Fibroblast of skin of abdomen (primary cell): ENCODE data around the gene ABHD17C. TPM values are rescaled to one million over a fixed set of nuclear protein-coding genes. Genes with fewer than 3 reads are reported as not detected.
"Not testable (repeated sequence)": the region's sequence is repeated elsewhere in the genome, so short reads cannot be mapped to it uniquely, and the experiment has no call there.

Experiments
- DNase-seq: peaks from one replicate; pipeline ENCODE4 v3.0.0-alpha.2; 2013
- polyA plus RNA-seq, 2 experiments: library from polyadenylated mRNA; unstranded; fragments of 120-200 nt; gene quantifications; one replicate each; pipeline ENCODE4 v1.2.1, GENCODE V29; 2013; ENCODE audit not compliant: insufficient read length in 2 of 2

ABHD17C gene
- polyA plus RNA-seq (2013, experiment 1 of 2; ENCODE audit: insufficient read length) = 13.1 TPM
- polyA plus RNA-seq (2013, experiment 2 of 2; ENCODE audit: insufficient read length) = 13.3 TPM

DNA sequence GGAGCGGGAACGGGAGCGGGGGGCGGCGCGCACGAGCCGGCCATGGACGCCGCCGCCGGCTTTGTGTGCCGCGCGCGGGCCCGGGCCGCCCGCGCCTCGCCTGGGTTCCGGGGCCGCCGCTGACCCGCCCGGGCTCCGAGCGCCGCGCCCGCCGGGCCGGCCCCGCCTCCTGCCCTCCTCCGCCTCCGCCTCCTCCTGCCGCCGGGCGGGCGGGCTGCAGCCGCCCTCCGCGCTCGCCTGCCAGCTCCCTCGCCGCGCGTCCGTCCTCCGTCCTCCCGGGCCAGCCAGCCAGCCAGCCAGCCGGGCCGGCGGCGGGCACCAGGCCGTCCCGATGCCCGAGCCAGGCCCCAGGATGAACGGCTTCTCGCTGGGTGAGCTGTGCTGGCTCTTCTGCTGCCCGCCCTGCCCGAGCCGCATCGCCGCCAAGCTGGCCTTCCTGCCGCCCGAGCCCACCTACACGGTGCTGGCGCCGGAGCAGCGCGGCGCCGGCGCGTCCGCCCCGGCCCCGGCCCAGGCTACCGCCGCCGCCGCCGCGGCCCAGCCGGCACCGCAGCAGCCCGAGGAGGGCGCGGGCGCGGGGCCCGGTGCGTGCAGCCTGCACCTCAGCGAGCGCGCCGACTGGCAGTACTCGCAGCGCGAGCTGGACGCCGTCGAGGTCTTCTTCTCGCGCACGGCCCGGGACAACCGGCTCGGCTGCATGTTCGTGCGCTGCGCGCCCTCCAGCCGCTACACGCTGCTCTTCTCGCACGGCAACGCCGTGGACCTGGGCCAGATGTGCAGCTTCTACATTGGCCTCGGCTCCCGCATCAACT, at the start of gene ABHD17C:
TSS of gene ABHD17C (plus strand) at position 212 of the 812 bp plus-strand sequence. CDS start at position 332, 120 bp downstream.
- DNase-seq = peak; percentile 63

DNA sequence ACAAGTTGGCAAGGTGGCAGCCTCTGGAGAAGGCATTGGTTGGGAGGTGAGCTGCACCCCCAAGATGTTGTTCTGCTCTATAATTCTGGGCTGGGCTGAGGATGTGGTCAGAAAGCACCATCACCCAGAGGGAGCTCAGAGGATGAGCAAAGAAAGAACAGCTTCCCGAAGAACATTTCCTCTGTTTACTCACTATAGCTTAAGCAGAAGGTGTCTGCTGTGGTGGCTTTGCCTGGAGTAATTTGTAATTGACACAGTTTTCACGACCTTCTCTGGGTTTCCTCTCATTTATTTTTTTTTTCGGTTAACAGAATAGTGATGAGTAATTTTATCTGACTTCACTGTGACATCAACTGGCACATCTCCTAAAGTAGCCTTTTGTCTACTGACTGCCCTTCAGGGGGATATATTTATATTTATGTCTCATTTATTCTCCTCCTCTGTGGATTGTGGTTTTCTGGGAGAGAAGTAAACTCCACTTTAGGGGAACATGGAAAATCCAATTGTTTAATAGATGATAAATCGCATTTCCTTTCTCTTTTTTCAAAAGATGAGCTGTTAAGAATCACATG, 49.5 kb upstream of the ABHD17C start:
- DNase-seq = no peak

DNA sequence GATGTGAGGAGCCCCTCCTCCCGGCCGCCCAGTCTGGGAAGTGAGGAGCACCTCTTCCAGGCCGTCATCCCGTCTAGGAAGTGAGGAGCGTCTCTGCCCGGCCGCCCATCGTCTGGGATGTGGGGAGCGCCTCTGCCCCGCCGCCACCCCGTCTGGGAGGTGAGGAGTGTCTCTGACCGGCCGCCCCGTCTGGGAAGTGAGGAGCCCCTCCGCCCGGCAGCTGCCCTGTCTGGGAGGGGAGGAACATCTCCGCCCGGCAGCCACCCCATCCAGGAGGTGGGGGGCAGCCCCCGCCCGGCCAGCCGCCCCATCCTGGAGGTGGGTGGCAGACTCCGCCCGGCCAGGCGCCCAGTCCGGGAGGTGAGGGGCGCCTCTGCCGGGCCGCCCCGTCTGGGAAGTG, 47.7 kb upstream of the ABHD17C start:
- not testable (repeated sequence) for DNase-seq

DNA sequence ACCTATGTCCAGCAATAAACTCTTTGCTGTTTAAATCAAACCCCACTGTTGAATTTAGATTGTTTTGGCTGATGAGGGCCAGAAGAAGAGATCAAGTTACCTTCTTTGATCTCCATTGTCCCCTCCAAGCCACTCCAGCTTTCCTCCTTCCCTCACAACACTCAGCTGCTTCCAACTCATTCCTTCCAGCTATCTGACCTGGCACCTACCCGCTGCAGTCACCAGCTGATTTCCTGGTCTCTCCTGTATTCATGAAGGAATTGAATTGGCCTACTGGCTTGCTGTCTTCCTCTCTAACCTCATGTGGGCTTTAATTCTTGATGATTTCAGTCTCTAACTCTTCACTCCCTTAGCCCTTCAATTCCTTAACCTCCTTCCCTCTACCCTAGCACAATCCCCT, 40.8 kb upstream of the ABHD17C start:
- DNase-seq = no peak

DNA sequence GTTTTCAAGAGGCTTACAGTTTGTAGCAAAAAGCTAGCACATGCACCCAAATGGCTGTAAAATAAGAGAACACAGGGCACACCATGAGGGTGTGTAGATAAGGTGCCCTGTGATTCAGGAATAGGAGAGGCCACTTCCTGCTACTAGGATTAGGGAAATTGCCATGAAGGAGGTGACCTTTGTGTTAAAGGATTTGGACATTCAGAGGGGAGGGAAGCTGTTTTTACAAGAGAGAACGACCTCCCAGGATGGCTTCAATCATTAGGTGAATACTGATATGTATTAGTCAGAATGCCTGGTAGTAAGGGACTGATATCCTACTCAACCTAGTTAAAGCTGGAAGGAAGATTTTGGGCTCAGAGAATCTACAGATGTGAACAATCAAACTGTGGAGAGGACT, 35.7 kb upstream of the ABHD17C start:
- DNase-seq = peak; percentile 47

DNA sequence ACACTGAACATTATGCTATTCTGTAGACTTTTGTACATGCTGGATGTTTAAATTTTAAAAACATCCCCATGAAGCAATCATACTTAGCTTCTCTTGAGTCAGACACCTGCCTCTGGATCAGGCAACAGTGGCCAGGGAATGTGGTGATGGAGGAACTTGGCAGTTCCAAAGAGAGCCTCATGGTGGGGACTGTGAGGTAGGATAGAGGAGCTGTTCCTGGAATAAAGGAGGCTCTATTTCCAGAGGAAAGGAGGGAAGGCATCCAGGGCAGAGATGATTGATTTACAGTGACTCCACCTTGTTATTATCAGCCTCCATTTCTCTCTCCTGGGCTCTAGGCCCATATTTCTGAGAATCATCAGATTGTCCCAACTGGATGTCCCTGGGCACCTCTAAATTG, 35.0 kb upstream of the ABHD17C start:
- DNase-seq = peak; percentile 63

DNA sequence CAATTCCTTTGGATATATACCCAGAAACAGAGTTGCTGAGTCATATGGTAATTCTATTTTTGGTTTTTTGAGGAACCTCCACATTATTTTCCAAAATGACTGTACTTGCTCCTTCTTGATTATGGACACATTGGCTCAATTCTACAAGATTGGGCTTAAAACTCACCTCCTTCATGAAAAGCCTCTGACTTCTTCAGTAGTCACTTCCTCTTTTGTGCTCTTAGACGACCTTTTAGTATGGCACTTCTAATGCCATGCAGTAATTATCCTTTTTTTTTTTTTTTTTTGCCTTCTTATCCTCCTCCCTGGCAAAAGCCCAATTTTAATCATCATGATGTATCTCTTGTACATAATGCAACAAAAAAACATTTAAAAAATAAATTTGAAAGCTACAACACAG, 33.0 kb upstream of the ABHD17C start:
- no peak for DNase-seq

DNA sequence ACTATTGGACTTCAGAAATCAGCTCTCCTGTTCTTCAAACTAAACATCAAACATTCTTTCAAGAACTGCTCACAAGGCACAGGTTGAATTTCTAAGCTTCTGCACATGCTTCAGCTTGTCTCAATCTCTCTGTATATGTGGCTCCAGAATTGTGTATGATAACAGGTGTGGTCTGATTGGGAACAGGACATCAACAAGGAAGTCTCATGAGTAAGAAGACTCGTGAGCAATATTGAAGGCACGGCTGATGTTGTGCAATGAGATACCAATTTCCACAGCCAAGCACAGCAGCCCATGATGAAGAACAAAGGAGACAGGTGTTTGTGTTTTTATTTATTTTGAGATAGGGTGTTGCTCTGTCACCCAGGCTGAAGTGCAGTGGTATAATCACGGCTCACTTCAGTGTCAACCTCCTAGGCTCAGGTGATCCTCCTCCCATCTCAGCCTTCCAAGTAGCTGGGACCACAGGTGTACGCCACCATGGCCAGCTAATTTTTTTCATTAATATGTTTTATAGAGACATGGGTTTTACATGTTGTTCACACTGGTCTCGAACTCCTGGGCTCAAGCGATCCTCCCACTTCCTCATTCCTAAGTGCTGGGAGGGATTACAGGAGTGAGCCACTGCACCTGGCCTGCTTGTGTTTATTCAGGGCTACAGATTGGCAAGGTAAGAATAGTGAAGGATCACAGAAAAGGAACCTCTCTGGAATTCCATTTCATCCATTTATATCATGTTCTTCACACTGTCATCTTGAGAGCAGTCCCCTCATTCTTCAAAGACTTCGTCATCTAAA, 32.2 kb upstream of the ABHD17C start:
- DNase-seq = no peak

DNA sequence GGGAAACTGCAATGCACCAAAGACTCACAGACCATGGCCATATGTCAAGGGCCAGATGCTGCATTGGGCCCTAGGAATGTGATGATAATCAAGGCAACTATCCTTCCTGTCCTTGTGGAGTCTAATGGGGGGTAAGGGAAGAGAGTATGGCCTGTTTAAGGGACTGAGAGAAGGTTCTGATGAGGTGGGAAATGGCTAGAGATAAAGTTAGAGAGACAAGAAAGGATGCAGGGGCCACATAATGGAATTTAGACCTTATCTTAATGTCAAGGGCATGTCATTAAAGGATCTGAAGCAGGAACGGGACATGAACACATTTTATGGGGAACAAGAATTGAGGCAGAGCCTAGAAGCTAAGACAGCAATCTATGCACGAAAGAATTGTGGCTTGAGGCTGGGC, 30.0 kb upstream of the ABHD17C start:
- DNase-seq = no peak

DNA sequence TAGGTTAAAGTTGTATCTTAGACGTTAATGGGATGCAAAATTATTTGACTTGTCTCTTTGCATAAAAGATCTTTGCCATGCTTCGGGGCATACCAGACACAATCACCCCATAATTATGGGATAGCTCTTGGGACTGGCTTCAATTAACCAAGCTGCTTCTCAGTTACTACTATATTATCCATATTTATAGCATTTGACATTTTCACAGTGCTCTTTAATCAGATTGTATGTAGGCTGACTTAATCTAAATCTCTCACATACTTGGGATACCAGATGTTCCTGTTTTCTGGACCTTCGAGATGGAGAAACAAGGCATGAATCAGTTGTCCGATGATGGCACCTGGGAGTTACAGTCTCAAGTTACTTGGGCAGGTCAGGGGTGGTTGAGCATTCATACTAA, 27.2 kb upstream of the ABHD17C start:
- peak; percentile 43 for DNase-seq

DNA sequence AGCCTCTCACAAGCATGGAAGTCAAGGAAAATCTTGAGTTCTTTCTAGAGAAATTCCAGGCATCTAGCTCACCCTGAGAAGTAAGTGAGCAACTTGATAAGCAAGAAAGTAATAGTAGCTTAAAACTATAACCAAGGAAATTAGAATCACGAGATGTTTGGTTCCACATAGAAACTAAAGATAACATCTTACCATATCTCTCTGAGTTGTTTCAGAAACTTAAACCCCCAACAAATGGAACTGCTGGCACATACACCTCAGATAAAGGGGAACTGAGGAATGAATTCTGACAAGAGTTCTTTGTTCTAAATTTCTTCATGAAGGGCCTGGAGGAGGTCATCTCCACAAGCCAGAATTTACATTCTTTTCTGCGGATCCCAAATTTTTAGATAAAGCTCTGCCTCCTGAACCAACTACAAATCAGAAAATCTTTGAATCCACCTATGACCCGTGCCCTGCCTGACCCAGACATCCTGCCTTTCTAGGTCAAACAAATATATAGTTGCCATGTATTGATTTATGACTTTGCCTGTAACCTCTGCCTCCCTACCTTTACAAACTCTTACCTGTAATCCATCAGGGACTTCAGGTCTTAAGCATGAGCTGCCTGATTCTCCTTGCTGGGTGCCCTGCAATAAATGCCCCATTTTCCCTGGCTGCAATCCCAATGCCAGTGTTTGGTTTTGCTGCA, 26.4 kb upstream of the ABHD17C start:
- DNase-seq = no peak

DNA sequence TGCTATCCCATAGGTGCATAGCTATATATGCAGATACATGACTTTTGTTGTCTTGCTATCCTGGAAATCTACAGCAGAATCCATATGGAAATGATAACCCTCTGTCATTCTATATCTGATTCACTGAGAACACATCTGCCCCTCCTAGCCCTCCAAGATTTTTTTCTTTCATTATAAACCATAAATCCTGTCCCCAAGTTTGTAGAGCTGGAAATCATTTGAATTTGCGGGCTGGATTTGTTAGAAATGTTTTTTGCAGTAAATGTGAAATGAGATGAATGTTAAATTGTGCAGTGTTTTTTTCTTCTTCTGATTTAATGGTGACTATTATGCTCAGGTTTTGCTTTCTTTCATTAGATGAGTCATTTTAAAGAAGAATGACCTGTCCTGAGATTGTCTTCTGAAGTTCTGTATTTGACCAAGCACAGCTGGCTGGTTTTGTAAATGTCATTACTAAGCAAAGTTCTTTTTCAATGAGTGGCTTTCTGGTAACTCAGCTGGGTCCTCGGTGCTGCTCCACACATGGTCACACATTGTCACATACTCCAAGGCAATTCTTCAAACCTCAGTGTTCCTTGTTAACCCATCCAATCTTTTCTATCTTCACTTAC, 25.3 kb upstream of the ABHD17C start:
- peak; percentile 89 for DNase-seq

DNA sequence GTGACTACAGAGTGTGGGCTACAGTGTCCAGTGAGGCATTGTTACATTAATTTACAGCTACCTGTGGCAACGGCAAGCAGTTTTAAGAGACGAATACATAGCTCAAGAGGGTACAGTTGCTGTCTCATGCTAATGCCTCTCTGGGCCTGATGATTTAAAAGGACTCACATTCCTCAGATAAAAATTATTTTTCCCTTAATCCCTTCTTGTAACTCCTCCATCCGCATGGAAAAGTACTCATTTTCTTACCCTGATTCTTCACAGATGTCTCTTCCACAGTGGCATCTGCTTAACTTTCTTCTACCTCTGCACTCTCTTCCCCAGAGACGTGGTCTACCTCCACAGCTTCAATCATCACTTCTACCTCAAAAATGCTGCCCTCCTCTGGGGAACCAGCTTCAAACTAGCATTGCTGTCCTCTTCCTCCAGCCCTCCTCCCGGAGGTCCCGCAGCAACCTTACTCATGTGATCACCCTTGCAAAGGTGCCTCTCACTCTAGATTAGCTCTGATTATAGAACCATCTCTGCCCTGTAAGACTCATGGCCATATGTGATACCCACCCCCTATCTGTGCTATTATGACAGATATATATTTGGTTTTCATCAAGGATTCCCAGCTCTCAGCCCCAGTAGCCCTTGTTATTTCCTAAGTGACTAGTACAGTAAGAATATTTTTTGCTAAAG, 21.4 kb upstream of the ABHD17C start:
- DNase-seq = peak; percentile 70

DNA sequence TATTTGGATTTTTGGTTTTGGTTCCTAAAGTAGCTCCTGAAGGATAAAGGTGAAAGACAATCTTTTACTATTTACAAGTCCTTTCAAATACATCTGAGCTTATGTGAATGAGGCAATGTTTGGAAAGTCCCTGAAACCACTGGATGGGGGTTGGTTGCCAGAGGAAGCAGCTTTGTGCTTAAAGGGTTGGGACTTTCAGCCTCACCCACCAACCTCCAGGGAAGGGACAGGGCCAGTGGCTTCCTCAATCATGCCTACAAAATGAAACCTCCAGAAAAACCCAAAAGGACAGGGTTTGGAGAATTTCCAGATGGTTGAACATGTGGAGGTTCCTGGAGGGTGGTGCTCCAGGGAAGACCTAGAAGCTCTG, 20.9 kb upstream of the ABHD17C start:
- DNase-seq = peak; percentile 69

DNA sequence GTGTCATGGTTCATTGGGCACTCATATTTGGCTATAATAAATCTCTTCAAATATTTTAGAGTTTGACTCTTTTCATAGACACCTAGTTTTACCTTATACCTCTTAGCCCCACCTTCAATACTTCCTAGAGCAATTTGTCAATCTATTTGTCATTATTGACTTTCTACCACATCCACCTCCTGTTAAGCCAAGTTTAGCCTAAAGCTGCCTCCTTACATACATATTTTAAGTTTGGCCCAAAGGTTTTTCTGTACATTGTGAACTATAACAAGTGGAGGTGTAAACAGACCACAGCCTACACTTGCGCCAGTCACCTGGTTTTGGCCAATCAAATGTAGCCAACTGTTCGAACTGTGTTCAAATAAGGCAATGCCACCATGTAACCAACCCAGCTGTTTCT, 18.1 kb upstream of the ABHD17C start:
- no peak for DNase-seq

DNA sequence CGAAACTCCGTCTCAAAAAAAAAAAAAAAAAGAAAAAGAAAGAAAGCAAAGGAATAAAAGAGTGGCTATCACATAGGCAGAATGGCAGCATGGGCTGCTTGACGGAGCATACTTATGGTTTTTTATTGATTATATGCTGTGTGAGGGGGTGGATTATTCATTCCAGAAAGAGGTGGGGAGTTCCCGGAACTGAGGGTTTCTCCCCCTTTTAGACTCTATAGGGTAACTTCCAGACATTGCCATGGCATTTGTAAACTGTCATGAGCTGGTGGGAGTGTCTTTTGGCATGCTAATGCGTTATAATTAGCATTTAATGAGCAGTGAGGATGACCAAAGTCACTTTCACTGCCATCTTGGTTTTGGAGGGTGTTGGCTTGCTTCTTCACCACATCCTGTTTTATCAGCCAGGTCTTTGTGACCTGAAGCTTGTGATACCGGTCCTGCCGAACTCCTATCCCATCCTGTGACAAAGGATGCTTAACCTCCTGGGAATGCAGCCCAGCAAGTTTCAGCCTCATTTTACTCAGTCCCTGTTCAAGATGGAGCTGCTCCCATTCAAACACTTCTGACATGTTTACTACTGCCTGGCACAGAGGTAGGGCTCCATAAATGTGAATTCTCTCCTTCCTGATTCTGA, 15.8 kb upstream of the ABHD17C start:
- DNase-seq = no peak

DNA sequence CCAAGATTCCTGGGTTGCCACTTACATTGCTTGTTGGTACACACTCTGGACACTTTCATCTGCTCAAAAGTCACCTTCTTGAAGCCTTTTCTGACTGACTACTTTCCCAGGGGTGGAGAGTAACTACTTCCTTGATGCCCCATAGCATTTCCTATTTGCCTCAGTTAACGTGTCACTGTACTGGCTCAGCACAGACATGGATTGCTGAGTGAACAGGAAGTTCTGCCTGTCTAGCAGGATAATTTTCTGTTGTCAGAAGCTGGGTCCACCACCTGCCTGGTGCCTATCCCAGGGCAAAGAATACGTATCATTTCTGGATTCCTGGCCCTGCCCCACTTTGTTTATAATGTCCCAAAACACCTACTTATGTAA, 15.3 kb upstream of the ABHD17C start:
- no peak for DNase-seq

DNA sequence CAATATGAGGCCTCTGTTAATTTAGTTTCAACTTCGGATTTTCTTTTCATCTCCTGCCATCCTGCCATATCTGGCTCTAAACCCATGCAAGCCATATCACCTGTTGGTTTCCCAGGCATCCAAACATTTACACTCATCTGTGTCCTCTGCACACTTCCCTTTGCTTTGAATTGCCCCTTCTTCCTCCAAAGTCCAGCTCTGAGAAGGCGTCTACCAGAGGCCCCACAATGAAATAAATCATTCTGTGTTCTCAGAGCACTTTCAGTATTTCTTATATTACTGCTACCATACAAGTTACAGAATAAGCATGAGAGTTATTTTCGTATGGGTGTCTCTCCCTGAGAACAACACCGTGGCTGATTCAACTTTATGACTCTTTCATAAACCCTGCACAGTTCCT, 12.9 kb upstream of the ABHD17C start:
- no peak for DNase-seq

DNA sequence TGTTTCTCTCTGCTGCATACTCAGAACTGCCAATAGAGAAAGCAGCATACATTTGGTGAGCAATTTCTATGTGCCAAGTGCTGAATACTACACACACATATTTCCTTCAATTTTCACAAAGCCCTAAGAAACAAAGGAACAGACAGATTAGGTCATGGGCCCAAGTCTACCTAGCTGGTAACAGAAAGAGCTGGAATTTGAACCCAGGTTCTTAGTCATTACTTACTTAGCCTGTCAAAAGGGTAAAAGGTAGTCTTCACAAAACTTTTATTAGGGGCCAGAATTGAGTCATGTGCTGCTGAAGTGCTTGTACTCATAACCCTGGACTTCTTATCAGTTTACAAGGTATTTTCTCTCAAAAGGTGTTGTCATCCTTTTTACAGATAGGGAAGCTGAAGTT, 10.4 kb upstream of the ABHD17C start:
- no peak for DNase-seq

DNA sequence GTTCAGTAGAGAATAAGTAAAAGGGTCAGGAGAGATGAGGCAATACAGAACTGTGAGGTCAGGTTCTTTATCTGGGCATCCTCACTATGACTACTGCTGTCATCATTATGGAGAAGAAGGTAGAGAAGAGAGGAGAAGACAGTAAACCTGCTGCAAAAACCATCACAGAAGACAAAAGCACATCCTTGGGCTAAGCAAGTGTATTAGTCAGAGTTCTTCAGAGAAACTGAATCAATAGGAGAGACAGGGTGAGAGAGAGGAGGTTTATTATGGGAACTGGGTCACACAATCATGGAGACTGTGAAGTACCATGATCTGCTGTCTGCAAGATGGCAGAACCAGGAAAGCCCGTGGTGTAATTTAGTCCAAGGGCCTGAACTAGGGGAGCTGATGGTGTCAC, 9.5 kb upstream of the ABHD17C start:
- no peak for DNase-seq

DNA sequence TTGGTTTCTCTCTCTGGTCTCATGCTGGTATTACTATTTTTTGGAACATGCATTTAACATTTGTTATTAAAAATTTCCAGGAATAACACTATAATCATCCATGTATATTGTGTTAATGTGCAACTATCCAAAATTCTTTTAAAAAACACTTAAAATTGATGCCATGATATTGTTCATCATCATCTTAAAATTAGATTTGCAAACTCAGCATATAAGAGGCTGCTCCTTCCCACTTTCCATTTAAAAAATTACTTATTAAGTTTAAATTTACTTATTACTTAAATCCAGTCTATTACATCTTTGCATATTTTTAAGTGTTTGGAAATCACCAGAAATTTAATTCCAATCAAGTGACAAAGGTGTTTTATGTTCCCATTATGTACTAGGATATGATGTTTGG, 5.8 kb upstream of the ABHD17C start:
- no peak for DNase-seq
